GM18499 (cell line): Measurements from ENCODE around the gene LRP1.

ENCODE experiments used
- ATAC-seq: cut with Tn5 transposase; IDR thresholded peaks from one replicate; pipeline ENCODE4 v1.9.1; 2021; ENCODE audit warnings: moderate number of reproducible peaks; ENCODE audit not compliant: insufficient read depth, unreplicated experiment

LRP1 gene

DNA sequence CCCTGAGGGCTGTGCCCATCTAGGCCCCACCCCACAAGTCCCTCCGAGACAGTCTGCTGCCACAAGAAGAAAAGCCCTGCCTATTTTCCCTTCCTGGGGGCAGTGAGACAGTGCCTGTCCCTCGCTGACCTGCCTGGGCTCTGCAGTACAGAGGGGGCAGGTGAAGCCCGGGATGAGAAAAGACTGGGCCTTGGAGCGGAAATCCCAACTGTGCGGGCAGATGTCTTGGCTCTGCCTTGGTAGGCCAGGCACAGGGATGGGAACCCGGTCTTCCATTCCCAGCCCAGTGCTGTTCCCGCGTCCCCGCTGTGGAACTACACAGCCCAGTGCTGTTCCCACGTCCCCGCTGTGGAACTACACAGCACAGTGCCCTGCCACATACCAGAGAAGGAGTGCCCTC, 75.5 kb downstream of the LRP1 start:
- no peak for ATAC-seq

DNA sequence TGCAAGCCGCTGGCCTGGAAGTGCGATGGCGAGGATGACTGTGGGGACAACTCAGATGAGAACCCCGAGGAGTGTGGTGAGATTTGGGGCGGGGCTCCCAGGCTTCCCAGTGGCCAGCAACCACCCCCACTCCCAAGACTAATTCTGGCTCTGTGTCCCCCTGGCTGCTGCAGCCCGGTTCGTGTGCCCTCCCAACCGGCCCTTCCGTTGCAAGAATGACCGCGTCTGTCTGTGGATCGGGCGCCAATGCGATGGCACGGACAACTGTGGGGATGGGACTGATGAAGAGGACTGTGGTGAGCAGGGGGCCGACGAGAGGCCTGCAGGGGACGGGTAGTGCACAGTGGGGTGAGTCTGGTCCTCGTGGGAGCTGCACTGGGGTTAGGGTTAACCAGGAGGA, 76.2 kb downstream of the LRP1 start:
- no peak for ATAC-seq

DNA sequence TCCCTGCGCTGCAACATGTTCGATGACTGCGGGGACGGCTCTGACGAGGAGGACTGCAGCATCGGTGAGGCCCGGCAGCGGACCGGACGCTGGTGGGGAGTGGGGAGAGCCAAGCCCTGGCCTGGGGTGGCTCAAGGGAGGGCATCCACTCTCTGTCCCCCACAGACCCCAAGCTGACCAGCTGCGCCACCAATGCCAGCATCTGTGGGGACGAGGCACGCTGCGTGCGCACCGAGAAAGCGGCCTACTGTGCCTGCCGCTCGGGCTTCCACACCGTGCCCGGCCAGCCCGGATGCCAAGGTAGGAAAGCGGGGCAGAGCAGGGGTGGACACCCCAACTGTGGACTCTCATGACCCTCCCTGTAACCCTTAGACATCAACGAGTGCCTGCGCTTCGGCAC, 76.9 kb downstream of the LRP1 start:
- no peak for ATAC-seq

DNA sequence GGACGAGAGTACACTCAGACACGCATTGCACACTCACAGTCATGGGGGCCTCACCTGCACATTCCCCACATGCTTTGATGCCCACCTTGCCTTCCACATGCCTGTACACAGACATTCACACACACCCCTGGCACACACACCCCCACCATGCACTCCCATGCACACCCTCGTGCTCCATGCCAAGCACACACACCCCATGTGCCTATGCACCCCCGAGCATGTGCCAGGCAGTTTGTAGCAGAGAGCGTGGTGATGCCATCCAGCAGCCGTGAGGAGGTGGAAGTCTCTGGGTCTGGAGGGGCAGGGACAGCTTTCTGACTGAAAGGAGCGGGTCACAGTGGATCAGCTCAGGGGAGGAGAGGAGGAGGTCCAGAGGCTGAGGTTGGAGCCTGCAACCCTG, 77.6 kb downstream of the LRP1 start:
- ATAC-seq: no peak

DNA sequence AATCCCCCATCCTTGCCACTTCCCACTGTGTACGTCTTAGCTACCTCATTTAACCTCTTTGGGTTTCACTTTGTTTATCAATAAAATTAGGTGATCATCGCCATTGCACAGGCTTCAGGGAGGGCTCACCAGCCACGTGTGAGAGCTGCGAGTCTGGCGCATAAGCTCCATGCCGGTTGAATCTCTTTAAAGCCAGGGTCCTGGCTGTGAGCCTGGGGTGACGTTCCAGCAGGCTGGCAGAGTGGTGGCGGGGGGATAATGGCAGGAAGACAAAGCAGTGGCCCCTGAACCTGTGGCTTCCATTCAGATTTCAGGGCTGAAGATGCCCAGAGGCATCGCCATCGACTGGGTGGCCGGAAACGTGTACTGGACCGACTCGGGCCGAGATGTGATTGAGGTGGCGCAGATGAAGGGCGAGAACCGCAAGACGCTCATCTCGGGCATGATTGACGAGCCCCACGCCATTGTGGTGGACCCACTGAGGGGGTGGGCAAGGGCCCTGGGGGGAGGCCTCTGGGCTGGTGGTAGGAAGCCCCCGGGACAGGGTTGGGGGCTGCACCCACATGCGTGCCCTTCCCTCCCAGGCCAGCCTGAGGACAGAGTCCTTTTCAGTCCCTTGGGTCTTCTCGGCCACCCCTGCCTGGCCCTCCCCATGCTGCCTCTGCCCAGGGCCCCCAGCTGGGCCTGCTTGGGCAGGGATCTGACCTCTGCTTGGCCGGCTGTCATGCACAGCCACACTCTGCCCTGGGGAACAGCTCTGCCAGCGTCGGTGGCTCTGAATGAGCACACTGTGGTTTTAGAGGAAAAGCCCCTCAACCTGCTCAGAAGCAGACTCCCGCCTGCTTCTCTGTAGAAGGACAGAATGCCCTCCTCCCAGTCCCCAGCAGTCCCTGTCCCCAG, 79.7 kb downstream of the LRP1 start:
- no peak for ATAC-seq

DNA sequence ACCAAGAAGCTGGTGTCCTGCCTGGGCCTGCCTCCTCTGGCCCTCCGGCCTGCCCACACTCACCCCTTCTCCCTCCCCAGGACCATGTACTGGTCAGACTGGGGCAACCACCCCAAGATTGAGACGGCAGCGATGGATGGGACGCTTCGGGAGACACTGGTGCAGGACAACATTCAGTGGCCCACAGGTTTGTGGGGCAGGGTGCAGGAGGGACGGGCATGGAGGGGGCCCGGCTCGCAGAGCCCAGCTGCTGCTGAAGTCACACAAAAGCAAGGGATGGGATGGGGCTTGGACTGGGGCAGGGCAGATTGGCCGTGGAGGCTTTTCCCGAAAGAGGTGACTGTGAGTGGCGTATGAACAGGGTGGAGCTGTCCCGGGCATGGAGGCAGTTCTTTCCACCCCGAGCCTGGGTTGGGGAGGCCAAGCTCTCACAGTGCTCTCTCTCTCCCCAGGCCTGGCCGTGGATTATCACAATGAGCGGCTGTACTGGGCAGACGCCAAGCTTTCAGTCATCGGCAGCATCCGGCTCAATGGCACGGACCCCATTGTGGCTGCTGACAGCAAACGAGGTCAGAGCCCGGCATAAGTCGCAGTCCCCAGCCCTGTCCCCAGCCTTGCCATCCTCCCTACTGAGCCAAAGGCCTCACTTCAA, 80.5 kb downstream of the LRP1 start:
- ATAC-seq: no peak

DNA sequence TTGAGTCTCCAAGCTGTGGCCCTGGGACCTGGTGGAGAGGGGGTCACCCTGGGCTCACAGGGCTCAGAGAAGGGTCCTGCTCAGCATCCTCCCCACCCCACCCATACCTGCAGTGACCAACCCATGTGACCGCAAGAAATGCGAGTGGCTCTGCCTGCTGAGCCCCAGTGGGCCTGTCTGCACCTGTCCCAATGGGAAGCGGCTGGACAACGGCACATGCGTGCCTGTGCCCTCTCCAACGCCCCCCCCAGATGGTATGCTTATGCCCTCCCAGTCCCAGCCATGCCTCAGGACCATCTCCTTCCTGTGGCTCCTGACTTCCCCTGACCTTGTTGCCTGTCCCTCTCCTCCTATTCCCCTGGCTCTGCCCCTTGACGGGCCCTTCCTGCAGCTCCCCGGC, 81.6 kb downstream of the LRP1 start:
- no peak for ATAC-seq

DNA sequence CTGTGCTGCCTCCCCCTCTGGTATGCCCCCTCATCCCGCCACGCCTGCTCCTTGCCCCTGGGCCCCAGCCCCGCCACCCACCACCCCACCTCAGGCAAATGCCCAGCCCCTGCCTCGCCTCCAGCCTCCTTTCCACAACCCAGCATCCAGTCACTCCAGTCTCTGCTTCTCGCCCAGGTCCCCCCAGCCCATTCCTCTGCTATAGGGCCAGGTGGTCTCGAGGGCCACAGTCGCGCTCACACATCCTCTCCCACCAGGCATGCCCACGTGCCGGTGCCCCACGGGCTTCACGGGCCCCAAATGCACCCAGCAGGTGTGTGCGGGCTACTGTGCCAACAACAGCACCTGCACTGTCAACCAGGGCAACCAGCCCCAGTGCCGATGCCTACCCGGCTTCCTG, 82.2 kb downstream of the LRP1 start:
- ATAC-seq: no peak

DNA sequence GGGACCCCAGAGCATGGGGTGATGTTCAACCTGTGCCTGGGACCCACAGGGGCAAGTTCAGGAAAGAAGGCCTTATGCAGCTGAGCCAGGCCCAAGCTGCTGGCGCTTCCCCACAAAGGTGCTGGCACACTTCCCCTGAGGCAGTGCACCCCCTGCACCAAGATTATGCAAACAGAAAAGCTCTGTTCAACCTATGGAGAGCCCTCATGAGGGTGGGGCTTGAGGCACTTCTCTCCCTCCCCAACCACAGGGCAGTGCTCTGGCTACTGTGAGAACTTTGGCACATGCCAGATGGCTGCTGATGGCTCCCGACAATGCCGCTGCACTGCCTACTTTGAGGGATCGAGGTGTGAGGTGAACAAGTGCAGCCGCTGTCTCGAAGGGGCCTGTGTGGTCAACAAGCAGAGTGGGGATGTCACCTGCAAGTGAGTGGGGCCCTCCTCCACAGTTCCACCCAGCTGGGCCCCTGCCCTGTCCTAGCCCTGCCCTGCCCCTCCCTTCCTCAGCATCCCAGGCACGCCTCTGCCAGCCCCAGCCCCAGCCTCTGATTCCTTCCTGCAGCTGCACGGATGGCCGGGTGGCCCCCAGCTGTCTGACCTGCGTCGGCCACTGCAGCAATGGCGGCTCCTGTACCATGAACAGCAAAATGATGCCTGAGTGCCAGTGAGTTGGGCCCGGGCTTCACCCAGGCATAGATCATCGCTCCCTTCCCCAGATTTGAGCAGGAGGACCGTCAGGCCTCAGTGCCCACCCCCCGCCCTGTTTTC, 82.8 kb downstream of the LRP1 start:
- no peak for ATAC-seq

DNA sequence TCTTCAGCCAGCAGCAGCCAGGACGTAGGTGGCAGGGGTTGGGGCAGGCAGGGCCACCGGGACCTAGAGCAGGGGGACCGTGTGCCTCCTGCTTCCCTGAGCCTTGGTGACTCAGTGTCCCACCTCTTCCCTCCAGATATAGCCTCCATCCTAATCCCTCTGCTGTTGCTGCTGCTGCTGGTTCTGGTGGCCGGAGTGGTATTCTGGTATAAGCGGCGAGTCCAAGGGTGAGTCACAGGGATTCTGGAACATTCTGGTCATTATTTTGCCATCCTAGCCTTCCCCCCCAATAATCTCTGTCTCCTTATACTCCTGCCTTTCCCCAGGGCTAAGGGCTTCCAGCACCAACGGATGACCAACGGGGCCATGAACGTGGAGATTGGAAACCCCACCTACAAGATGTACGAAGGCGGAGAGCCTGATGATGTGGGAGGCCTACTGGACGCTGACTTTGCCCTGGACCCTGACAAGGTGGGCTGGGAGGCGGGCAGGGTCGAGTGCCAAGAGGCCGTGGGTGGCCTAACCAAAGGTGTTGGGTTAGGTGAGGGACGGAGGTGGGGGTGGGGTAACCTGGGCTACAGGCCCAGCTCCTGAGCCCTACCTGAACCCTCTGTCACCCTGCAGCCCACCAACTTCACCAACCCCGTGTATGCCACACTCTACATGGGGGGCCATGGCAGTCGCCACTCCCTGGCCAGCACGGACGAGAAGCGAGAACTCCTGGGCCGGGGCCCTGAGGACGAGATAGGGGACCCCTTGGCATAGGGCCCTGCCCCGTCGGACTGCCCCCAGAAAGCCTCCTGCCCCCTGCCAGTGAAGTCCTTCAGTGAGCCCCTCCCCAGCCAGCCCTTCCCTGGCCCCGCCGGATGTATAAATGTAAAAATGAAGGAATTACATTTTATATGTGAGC, 83.8 kb downstream of the LRP1 start:
- ATAC-seq: no peak

DNA sequence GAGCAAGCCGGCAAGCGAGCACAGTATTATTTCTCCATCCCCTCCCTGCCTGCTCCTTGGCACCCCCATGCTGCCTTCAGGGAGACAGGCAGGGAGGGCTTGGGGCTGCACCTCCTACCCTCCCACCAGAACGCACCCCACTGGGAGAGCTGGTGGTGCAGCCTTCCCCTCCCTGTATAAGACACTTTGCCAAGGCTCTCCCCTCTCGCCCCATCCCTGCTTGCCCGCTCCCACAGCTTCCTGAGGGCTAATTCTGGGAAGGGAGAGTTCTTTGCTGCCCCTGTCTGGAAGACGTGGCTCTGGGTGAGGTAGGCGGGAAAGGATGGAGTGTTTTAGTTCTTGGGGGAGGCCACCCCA, 84.4 kb downstream of the LRP1 start:
- no peak for ATAC-seq

DNA sequence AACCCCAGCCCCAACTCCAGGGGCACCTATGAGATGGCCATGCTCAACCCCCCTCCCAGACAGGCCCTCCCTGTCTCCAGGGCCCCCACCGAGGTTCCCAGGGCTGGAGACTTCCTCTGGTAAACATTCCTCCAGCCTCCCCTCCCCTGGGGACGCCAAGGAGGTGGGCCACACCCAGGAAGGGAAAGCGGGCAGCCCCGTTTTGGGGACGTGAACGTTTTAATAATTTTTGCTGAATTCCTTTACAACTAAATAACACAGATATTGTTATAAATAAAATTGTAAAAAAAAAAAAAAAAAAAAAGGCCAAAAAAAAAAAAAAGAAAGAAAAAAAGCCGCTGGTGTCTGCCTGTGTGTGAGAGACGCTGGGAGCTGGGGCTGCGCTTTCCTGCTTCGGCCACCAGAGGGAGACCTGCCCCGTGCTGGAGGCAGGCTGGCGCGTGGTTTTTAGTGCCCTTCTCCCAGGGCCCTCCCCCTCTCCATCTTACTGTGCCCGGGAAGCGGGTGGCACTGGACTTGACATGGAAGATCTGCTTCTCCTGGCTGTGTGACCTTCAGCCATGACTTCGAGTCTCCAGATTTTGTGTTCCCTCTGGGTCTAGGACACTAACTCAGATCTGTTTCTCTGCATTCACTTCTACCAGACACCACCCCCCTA, 84.9 kb downstream of the LRP1 start:
- ATAC-seq: no peak

DNA sequence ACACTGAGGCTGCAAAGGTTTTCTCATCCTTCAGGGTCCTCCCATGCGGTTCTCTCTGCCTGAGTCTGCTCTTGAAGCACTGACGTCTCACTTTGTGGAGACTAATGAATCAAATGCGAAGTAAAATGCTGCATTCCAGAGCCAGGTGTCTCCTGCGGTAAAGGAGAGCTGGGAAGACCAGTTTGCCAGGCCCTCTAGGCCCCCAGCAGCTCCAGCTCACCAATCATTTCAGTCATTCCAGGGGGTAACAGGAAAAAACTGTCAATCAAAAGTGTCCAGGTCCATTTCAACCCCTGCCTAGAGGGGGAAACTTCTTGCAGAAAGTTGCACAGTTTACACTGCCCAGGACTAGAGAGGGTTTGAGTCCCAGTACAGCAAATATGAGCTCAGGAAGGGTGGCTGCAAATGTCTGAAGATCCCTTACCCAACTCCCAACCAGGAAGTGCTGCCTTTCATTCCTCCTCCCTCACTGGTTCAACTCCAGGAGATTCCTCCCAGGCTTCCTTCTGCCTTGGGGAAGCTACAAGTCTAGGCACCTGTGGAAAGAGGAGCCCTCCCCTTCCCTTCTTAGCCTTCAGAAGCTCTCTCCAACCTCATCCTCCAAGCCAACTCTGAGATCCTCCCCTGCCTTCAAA, 85.6 kb downstream of the LRP1 start:
- ATAC-seq: no peak

DNA sequence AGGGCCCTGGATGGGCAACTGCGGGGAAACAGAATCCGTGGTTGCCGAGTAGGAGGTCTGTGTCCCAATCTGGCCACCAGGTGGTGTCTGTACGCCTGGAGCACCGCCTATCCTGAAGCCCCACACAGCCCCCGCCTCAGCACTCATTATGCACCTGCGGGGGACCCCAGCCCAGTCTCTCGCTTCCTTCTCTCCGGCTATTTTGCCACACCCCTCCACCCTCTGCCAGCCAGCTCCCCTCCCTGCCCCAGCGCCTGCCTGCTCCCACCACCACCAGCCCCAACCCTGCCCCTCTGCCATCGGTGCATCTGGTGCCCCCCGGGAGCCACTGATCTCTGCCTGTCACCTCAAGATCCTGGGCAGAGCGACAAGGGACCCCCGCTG, 86.1 kb downstream of the LRP1 start:
- no peak for ATAC-seq

DNA sequence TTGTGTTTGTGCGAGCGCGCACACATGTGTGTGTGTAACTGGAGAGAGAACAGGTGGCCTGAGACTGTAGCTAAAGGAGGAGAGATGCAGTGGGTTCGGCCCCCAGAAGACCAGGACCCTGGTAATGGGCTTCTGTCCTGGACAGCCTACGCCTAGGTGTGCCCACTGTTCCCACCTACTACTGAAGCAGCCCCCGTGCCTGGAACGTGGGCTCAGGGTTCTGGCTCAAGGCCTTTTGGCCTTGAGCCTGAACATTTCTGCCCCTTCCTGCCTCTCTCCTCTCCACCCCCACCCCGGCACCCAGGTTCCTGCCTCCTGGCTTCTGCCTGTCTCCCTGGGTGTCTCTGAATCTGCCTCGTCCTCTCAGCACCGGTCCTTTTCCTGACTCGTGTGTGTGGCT, 86.8 kb downstream of the LRP1 start:
- no peak for ATAC-seq

DNA sequence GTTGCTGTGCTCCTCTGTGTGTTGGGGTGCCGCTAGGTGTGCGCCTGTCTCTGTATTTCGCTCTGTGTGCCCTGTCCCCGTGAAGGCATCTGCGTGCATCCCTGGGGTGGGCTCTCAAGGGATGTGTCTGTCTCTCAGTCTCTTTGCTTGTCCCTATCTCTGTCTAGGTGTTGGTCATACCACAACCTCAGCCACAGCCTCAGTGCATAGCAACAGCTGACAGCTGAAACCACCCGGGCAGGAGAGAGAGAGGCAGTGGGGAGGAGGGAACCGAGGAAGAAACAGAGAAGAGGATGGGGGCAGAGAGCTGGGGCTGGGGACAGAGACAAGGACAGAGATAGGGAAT, 87.4 kb downstream of the LRP1 start:
- ATAC-seq: no peak

DNA sequence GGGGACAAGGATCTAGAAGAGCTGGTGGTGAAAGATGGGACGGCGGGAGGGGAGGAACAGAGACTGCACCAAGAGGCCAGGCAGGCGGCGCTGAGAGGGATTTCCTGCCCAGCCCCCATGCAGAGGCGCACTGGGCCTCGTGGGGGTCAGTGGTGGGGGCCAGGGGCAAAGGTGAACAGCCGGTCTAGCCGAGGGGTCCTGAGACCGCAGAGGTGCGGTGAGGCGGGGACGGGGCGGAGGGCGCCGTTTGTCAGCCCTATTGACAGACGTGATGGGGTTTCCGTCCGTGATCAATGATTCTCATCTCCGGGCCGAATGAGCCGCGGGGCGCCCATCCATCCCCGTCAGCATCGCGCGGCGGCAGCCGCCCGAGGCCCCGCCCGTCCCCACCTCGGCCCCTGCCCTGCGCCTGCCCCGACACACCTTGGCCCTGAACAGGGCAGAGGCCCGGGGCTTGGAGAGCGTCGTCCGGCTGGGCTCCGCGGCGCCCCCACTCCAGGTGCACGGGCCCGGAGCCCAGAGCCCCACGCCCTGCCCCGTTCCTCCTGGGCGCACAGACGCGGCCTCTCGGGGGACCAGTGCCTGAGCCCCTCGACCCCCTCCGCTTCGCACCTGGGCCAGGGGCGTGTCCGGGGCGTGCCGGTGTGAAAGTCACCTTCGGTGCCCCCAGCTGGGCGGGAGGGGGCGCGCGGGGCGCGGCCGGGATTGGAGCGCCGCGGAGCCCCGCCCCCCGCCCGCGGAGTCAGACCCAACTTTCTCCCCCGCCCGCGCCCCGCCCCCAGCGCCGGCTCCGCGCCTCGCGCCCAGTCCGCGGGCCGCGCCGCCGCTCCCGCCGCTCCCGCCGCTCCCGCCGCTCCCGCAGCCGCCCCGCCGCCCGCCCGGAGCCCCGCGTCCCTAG, 88.0 kb downstream of the LRP1 start, which contains the start of gene NXPH4:
Gene NXPH4 (plus strand): TSS at position 781 of the 898 bp plus-strand sequence. CDS start 176 bp downstream, outside the sequence.
- no peak for ATAC-seq
